Esophagus mucosa (tissue), 1 donor: ENCODE measurements around the gene POLR3K. TPM values are rescaled to one million over a fixed set of nuclear protein-coding genes. Genes with fewer than 3 reads are reported as not detected.
A peak's percentile ranks its signal among the peaks of the same experiment; 100 is the strongest.

ENCODE experiments used
- ATAC-seq: fragments of 200-7000 bp; cut with Tn5 transposase; one replicate; pipeline ENCODE4 v1.9.1; 2020
- total RNA-seq: library from RNA; stranded (reverse); gene quantifications from one replicate; pipeline ENCODE4 v1.2.4, GENCODE V29; 2023
- donor health status: DM: yes; HTN: yes; CAD: no.

POLR3K gene
- total RNA-seq = 9.5 TPM

DNA sequence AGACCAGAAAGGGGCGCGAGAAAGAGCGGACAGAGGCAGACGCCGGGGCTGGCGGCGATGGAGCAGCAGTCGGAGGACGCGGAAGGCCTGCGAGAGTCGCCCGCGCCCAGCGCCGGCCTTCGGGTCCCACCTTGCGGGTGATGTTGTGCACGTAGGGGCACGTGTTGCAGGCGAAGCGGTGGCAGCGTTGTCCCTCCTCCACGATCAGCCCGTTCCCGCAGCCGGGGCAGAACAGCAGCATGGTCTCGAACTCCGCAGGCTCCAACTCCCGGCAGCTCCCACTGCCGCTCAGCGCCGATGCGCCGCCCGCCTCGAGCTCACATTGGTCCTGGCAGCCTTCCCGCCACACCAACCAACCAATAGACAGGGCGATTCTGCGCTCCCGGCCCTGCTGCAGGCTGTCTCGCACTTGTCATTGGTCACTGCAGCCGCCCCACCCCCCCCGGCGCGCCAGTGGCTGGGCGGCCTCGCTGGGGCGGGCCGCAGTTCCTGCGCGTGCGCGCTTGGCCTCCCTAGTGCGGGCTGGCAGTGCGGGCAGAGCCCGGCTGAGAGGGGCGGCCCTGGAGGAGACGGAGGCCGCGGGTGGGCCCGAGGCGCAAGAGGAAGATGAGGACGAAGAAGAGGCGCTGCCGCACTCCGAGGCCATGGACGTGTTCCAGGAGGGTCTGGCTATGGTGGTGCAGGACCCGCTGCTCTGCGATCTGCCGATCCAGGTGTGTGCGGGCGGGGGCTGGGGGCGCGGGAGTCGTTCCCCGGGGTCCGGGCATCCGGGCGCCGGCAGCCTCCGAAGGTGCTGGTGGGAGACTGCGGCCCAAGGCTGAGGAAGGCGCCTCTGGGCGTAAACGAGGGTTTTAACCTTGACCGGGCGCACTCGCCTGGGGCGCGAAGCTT is at the start of gene POLR3K, which contains the start of gene SNRNP25:
POLR3K (minus strand) TSS at position 263 of the 891 bp plus-strand sequence; CDS start at position 241, 22 bp downstream.
SNRNP25 (plus strand) TSS at position 483 of the 891 bp plus-strand sequence; CDS start at position 672, 189 bp downstream.
- ATAC-seq = peak; percentile 99

DNA sequence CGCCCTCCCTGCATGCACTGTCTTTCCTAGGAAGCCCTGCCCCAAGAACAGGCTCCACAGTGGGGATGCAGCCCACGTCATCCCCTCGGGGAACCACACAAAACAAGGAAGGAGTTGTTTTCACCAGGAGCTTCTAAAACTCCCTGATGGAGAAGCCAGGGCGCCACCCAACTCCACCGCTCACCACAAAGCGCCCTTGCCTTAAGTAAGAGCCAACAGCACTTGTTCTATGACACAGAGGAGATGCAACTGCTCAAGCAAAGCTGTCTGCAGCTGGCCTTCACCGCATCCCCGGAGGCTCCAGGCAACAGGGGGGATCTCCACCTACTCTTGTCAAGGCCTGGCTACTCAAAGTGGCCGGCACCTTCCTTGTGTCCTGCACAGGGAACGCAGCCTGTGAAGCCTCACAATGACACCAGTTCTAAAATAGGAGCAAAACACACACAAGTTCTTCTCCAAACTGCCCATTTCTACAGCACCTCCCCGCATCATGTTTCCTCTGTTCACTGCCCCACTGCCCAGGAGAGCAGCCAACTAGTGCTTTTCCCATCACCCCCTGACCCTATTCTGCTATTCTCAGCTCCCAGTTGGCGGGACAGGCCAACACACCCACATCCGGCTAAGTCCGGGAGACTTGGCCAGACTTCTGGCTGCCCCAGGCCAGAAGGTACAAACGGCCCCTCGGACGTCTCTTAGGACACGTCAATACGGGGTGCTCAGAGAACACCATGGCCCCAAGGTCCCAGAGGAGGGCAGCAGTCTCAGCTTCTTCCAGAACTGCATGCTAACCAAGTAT is 48.9 kb upstream of the POLR3K start:
- no peak for ATAC-seq

DNA sequence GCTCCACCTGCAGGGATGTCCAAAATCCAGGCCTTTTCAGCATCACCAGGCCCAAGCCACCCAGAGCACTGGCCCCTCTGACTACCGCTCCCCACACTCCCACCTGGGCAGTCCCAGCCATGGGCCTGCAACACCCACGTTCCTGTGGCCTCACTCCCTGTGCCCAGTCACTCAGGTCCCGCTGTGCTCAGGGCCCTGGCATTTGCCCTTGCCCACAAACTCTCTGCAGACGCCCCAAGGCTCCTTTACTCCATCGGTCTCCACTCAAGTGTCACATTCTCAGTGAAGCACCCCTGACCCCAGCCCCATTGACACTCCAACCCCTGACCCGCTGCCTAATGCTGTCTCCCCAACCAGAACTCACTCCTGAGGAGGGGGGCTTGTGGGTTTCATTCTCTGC is 48.2 kb upstream of the POLR3K start:
- no peak for ATAC-seq

DNA sequence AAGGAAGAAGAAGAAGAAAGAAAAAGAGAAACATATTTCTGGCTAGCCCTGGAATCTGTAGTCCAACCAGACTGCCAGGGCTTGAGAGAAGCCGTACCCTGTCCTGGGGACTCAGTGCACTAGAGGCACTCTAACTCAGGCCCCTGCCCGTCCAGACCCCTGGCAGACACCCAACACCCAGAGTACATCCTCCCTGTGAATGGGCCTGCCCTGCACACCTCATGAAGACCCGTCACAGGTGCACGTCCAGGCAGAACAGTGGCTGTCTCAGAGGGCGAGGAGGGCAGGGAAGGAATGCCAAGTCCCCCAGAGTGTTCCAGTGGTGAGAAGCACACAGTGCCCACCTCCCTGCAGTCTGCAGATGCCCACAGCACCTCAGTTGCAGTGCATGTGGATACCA is 47.6 kb upstream of the POLR3K start:
- ATAC-seq = no peak

DNA sequence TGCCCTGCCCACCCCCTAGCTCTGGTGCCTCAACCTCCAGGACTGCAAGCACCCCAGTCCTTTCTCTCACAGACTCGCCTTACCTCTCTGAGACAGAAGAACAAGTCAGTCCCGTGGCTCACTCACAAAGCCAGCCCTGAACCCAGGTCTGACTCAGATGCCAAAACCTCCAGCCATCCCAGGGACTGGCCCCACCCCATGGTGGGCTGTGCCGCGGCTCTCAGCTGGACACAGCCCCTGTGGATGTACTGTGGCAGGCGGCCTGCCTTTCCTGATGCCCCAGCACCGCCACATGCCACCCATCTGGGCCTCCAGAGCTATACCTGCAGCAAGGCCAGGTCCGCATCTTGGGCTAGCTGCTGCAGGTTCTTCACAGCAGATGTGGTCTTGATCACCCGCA is 44.4 kb upstream of the POLR3K start:
- ATAC-seq = no peak

DNA sequence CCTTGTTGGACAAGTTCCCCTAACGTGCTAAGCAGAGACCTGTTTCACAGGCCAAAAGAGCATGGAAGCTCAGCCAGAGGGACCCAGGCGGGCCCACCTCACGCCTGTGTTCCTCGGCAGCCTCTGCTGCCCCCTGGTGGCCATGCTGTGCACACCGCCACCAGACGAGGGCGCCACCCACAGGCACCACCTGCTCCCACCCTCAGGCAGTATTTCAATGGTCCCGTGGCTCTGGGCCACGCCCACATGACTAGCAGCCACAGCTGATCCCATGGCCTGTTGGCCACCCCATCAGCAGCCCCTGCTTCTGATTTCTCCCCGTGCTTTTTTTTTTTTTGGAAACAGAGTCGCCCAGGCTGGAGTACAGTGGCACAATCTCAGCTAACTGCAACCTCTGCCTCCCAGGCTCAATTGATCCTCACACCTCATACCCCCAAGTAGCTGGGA is 43.5 kb upstream of the POLR3K start:
- peak; percentile 91 for ATAC-seq

DNA sequence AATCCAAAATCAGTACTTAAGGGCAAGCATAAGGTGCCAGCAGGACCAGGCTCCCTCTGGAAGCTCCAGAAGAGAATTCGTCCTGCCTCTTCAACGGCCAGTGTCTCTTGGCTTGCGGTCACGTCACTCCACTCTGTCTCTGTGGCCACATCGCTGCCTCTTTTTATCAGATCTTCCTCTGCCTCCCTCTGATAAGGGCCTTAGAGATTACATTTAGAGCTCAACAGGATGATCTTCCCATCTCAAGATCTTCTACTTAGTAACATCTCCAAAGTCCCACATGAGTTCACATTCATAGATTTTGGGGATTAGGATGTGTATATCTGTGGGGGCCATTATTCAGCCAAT is 41.5 kb upstream of the POLR3K start:
- ATAC-seq = no peak

DNA sequence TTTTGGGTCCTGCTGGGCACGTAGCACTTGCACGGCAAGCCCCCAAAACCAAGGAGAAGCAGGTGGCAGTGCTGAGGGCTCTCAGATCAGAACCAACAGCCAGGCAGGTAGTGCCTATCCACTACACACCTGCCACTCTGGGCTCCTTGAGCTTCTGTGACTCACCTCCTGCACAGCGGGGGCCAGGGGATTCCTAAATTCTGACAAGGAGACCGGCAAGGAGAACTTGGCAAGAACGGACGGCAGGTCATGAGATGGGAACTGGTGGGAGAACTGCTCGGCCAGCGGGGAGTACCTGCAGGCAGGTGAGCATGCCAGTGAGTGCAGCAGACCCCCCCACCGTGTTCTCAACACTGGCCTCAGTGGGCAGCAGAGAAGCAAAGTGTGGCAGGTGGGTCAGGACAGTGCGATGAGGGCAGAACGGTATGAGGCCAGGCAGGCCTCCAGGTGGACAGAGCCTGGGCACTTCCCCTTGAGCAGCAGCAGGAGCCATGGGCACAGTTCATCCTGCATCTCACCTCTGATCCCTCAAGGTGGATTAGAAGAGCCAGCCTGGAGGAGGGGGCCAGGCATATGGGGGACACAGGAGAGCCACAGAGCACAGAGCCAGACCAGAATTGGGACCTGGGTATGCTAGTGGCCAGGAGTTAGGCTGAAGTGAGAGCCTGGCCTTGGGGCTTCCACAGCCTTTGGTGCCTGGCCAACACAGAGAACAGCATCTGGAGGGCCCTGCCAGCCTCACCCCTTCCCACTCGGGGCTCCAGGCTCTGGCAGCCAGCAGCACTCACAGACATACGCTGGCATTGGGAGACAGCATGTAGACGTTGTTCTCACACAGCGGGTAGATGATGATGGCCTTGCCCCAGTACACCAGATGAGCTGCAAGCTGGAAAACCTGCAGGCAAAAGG is 39.3 kb upstream of the POLR3K start:
- no peak for ATAC-seq

DNA sequence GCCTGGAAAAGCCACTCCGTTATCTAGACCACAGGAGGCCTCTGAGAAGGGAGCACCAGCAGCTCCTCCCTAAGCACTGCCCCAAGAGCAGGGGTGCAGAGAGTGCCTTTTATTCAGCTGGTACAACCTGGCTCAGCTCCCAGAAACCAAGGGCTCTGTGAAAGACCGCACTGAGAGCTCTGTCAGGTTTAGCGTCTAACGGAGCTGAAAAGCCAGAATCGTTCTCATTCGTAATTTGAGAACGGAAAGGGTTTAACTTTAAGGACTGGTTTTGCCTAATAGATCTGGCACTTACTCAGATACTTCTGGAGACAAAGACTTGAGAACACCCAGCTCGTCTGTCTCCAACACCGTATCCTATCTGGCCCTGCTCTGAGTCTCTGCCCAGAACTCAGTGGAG is 38.1 kb upstream of the POLR3K start:
- no peak for ATAC-seq

DNA sequence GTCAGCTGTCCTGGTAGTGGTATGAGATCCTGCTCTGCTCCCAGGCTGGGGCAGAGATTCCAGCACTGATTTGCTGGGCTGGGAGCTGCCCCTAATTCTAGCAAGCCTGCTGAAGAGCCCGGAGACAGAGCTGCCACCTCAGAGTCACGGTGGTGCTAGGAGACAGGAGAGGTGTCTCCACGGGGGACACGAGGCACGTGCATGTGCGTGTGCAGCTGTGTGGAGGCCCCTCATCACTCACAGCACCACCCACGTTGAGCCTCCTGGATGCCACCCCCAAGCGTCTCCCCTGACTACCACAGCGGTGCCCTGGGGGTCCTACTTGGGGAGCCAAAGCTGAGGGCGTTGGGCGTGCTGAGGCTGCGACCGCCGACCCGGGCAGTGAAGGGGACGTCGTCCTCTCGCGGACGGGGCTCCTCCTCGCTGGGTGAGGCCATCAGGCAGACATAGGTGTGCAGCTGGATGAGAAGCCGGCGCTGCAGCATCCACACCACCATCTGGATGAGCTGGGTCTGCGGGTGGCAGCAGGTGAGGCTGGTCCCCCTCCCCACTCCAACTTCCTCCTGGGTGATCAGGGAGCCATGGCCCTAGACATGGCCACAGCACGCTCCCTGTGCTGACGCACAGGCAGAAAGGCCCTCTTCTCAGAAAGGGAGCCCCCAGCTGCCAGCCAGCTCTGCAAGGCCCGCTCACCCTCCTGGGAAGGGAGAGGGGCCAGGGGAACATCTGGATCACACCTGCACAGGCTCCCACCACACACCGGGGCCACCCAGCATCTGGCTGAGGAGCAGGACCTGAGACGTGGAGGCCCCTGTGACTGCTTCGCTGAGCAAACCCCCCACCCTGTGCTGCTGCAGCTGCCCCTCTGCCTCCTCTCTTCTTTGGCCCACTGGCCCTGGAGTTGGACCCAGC is 36.2 kb upstream of the POLR3K start:
- ATAC-seq = no peak

DNA sequence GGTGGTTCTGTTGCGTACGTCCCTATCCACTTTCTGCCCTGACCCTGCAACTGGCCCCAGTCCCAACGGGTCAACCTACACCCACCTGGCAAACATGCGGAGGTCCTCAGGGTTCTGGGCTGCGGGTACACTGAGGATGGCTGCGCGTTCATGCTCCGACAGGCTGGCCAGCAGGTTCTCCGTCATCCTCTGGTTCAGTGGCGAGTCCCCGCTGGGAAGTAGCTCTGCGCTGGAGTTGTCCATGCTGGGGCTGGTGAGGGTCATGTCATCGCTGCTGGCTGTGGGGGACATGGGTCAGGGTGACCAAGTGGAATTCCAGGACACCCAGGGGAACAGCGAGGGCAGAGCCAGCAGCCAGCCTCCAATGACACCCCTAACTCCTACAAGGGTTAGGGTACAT is 35.2 kb upstream of the POLR3K start:
- ATAC-seq = no peak

DNA sequence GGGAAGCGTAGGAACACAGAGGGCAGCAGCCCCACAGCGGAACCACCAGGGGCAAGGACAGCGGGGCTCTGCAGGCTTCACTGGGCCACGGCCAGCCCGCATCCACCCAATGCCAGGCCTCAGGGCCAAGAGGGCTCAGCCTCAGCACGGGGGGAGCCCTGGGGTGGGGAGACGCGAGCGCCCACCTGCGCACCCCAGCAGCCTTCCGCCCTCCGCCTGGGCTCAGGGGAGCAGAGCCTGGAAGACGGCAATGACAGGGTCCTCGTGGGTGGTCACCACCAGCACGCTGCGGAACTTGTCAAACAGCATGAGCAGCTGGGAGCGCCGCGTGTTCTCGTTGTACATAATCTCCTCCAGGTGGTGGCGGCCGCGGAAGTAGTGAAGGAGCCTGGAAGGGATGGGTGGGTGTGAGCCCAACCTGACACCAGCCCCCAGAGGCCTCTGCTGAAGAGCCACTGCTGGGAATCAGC is 33.1 kb upstream of the POLR3K start:
- no peak for ATAC-seq

DNA sequence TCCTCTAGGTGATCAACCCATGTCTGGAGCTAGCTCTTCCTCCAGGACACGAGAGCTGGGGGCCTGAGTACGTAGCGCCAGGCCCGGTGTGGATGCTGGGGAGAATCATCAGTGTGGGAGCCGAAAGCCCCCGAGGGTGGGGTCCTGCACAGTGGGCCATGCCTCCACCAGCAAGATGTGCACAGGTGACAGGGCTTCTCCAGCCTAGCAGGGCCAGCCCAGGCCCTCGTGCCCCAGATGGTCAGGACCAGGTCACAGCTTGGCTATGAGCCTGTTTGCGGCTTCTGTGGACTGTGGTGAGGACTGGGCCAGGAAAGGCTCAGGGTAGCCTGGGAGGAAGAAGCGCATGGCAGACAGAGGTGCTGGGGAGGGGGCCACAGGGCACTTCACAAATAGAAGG is 32.5 kb upstream of the POLR3K start:
- ATAC-seq = no peak

DNA sequence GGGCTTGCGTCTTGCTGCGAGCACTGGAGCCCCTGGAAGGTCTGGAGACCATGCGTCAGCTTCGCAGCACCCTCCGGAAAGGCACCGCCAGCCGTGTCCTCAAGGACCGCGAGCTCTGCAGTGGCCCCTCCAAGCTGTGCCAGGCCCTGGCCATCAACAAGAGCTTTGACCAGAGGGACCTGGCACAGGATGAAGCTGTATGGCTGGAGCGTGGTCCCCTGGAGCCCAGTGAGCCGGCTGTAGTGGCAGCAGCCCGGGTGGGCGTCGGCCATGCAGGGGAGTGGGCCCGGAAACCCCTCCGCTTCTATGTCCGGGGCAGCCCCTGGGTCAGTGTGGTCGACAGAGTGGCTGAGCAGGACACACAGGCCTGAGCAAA is 32.0 kb upstream of the POLR3K start:
- no peak for ATAC-seq

DNA sequence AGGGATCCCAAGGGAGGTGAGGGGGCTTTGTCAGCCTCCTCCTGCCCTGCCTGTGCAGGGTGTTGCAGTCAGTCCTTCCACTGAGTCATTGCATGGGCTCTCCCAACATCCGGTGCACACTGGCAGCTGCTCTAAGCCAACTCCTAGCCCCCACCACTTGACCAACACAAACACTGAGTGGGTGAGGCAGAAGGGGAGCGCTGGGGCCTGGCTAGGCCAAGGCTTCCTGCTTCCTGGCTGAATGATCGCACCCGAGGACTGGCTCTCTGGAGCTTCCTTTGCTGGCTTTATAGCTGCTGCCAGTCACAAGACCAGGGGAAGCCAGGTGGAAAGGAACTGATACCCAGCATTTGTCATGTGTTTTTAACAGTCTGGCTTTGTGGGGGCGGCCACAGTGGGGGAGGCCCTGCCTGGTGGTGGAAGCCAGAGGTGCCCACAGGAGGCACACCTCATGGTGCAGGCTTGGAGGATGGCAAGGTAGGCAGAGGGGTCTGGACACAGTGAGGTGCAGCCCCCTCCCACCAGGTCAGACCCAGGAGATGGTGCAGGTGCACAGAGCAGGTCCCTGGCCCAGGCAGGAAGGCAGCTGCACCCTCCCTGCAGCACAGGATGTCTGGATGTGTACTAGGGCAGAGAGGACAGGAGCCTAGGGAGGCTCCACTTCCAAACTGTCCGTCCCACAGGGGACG is 31.5 kb upstream of the POLR3K start:
- peak; percentile 41 for ATAC-seq

DNA sequence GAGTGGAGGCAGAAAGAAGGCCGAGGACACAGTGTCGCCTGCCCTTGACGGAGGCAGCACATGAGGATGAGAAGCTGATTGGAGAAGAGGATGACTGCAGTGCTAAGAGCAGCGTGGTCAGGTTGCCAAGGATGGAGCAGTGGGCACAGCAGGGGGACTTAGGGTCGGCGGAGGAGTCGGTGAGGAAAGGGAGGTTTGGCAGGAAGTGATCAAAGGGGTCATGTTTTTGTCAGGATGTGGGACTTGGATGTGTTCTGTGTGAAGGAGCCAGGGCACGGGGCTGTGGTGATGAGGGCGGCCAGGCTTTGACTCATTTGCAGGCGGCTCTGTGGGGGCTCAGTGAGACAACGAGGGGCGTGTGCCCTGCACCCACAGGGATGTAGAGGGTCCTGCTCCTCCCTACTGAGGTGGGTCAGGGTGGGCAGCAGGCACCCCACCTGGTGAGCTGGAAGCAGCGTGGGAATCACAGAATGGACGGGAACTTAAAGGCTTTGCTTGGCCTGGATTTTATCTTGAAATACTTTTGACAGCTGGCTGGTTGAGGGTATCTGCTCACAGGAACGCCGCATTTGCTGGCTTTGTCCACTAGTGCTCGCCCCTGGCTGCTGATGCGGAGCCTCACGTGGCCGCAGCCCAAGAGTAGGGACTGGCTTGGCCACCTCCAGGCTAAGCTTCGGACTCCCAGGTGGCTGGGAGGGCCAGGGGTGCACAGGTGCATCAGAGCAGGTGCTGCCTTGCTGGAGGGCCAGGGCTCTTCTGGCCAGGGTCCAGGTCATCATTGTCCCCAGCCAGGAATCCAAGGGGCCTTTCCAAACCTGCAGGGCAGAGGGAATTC is 30.6 kb upstream of the POLR3K start:
- no peak for ATAC-seq

DNA sequence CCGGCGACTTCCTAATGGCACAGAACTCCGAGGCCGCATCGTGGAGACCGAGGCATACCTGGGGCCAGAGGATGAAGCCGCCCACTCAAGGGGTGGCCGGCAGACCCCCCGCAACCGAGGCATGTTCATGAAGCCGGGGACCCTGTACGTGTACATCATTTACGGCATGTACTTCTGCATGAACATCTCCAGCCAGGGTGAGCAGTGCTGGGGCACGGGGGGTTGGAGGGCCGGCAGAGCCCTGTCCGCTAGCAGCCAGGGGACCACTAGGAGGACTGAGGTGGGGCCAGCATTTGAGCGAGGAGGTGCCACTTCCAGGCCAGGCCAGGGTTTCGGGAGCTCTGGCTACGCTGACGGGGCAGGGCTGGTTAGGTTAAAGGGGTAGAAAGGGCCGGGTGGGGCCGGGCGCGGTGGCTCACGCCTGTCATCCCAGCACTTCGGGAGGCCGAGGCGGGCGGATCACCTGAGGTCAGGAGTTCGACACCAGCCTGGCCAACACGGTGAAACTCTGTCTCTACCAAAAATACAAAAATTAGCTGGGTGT is 29.7 kb upstream of the POLR3K start:
- no peak for ATAC-seq

DNA sequence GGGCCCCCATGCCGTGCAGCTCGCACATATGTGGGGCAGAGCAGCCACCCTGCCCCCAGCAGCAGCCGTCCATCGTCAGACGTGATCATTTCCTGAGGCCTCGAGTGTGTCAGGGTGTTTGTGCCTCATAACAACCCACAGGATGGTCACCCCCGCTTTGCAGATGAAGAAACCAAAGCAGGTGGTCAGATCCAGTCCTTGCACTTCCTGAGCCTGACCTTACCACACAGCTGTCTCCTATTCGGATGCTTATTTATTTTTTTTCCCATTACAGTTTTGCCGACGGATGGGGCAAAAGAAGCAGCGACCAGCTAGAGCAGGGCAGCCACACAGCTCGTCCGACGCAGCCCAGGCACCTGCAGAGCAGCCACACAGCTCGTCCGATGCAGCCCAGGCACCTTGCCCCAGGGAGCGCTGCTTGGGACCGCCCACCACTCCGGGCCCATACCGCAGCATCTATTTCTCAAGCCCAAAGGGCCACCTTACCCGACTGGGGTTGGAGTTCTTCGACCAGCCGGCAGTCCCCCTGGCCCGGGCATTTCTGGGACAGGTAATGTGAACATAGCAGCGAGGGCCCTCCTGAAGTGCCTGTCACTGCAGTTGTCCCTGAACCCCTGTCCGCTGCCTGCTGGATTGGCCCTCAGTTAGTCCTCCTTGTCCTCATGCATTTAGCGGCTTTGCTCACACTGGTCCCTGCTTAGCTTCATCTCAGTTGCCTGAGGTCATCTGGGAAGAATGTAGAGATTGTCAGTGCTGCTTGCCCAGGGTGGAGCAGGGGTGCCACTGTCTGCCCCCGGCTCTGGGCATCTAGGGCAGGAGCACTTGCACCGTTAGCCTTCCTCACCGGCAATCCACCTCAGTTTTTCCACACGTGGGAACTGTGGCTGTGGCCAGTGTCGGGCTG is 26.0 kb upstream of the POLR3K start:
- ATAC-seq = no peak
